Urothelium cell line (cell line): ENCODE data around the gene LMX1B.

ENCODE experiments used
- DNase-seq: peaks from one replicate; pipeline ENCODE4 v3.0.0; 2011; ENCODE audit warnings: low spot score, mixed read lengths
- FAIRE-seq: peaks from 2 replicates; lab custom pipeline; 2011; peaks lifted over from hg19 to GRCh38; lab: Jason Lieb, UNC

The LMX1B gene

GRCh38 chr9:126630458-126631237, 16.9 kb downstream of the LMX1B start:
- FAIRE-seq: no peak
- DNase-seq: no peak

- DNase-seq (no peak), FAIRE-seq (no peak)
Measured at GRCh38 chr9:126631254-126631653, 17.5 kb downstream of the LMX1B start.

GRCh38 chr9:126633881-126634558, 20.3 kb downstream of the LMX1B start:
- FAIRE-seq: no peak

GRCh38 chr9:126635061-126635460, 21.3 kb downstream of the LMX1B start:
- DNase-seq (no peak), FAIRE-seq (no peak)

More at GRCh38 chr9:126633881-126634558, 20.3 kb downstream of the LMX1B start:
- no peak for DNase-seq

GRCh38 chr9:126635661-126636439, 22.1 kb downstream of the LMX1B start:
- no peak for FAIRE-seq
- no peak for DNase-seq

- no peak for DNase-seq
- FAIRE-seq: no peak
Measured at GRCh38 chr9:126636983-126637798, 23.5 kb downstream of the LMX1B start.

GRCh38 chr9:126638571-126639132, 24.9 kb downstream of the LMX1B start:
- DNase-seq (no peak), FAIRE-seq (no peak)

- DNase-seq (no peak), FAIRE-seq (no peak)
Measured at GRCh38 chr9:126639318-126640000, 25.7 kb downstream of the LMX1B start.

- no peak for FAIRE-seq
- no peak for DNase-seq
Measured at GRCh38 chr9:126641118-126641851, 27.6 kb downstream of the LMX1B start.

GRCh38 chr9:126642010-126642744, 28.4 kb downstream of the LMX1B start:
- FAIRE-seq (no peak), DNase-seq (no peak)

- FAIRE-seq (no peak), DNase-seq (no peak)
Measured at GRCh38 chr9:126642839-126643238, 29.1 kb downstream of the LMX1B start.

GRCh38 chr9:126643945-126644527, 30.3 kb downstream of the LMX1B start:
- FAIRE-seq: no peak

GRCh38 chr9:126646162-126646561, 32.4 kb downstream of the LMX1B start:
- FAIRE-seq (no peak), DNase-seq (no peak)

More at GRCh38 chr9:126643945-126644527, 30.3 kb downstream of the LMX1B start:
- no peak for DNase-seq

GRCh38 chr9:126647585-126648411, 34.1 kb downstream of the LMX1B start:
- DNase-seq (no peak), FAIRE-seq (no peak)

GRCh38 chr9:126649477-126649876, 35.7 kb downstream of the LMX1B start:
- FAIRE-seq: no peak
- DNase-seq: no peak

GRCh38 chr9:126650404-126651341, 36.9 kb downstream of the LMX1B start:
- DNase-seq (no peak), FAIRE-seq (no peak)
